IPS-11a (cell line): Measurements from ENCODE around the gene APBB2.

Experiments
- H3K4me3 ChIP-seq: one replicate; pipeline ENCODE4 v1.5.1; 2013; ENCODE audit warnings: low read depth, low read length, control low read depth

The APBB2 gene

DNA sequence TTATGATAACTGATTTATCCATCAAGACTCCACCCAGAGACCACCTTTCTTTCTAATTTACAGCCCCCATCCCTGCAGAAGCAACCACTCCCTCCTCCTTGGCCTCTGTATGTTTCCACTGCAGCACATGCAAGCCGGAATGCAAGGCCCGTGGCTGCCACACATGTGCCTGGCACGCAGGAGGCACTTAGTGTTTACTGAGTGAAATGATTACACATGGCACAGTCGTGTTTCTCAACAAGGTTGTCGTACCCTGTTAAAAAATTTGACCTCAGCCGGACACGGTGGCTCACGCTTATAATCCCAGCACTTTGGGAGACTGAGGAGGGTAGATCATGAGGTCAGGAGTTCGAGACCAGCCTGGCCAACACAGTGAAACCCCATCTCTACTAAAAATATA, 104.3 kb downstream of the APBB2 start:
- H3K4me3 ChIP-seq: no peak overlapping the region

DNA sequence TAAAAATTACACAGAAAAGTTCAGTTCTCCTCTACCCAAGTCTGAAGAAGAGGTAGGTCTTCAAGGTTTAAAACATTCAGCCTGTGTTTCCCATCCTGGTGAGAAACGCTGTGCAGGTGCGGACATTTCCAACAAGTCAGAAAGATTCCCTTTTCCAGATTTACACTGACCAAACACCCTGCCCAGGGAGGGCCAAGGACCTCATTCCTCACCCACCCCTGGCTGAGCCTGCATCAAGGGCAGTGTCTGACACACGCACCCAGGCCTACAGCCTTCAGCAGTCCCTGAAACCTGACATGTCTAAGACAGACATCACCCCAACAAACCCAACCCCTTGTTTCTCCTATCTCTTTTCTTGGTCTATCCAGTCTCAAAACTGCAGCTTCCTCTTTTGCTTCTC, 105.9 kb downstream of the APBB2 start:
- H3K4me3 ChIP-seq: no peak overlapping the region

DNA sequence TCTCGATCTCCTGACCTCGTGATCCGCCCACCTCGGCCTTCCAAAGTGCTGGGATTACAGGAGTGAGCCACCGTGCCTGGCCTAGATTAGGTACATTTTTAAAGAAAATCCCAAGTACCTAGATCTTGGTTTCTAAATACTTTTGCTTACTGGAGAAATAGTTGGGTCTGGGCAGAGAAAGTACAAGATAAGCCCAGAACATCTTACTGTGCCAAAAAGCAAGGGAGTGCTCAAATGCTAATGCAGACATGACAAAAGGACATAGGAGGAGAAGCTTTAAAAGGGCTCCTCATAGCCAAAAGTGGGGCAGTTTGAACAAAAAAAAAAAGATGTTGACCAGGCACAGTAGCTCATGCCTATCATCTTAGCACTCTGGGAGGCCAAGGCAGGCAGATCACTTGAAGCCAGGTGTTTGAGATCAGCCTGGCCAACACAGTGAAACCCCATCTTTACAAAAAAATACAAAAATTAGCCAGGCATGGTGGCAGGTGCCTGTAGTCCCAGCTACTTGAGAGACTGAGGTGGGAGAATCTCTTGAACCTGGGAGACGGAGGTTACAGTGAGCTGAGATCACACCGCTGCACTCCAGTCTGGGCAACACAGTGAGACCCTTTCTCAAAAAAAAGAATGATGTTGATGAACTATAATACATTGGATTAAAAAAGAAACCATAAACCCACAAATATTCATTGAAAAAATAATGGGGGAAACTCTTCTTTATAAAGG, 107.5 kb downstream of the APBB2 start:
- H3K4me3 ChIP-seq: no peak overlapping the region

DNA sequence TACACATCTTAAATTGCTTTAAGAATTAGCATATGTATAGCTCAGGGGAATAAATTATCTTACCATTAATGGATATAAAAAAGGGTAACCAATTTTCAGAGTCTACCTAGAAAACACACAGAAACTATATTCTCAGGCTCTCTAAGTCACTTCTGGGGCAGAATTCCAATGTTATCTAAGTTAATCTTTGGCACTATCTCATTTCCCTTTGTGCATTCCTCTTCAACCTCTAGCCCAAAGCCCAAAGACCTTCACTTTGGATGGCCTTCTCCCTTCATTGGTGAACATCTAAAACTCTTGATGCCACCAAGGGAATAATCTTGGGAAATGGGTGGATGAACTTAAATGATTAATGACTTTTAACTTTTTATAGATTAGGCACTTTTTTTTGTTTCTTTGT, 108.3 kb downstream of the APBB2 start:
- no peak overlapping the region for H3K4me3 ChIP-seq

DNA sequence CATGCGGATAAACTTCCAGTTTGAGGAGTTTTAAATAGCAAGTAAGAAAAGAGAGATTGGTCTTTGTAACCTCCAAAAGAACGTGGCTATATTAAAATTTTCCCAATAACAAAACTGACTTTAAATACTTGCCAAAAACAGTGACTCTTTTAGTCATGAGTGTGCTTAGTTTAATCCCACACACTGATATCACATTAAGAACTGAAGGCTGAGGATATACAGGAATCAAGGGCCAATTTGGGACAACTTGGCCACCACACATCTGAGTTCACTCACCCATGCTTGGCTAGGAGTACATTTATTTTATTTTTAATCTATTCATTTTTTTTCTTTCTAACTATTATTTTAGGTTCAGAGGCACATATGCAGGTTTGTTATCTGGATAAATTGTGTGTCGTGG, 110.2 kb downstream of the APBB2 start:
- no peak overlapping the region for H3K4me3 ChIP-seq

DNA sequence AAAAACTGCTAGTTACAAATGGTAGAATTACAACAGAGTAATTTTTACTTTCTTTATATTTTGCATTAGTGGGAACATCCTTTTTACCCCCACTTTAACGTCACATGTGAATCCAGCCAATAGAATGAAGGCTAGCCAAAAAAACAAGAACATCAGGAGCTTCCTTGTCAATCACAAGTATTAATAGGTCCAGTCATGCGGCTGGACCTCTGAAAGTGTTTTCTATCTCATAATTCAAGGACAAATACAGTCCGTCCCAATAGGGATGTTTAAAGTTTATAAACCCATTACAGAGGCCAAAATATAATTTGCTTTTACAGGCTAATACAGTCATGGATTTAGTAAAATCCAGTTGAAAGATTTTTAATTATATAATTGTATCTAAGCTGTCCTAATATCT, 110.7 kb downstream of the APBB2 start:
- H3K4me3 ChIP-seq: no peak overlapping the region

DNA sequence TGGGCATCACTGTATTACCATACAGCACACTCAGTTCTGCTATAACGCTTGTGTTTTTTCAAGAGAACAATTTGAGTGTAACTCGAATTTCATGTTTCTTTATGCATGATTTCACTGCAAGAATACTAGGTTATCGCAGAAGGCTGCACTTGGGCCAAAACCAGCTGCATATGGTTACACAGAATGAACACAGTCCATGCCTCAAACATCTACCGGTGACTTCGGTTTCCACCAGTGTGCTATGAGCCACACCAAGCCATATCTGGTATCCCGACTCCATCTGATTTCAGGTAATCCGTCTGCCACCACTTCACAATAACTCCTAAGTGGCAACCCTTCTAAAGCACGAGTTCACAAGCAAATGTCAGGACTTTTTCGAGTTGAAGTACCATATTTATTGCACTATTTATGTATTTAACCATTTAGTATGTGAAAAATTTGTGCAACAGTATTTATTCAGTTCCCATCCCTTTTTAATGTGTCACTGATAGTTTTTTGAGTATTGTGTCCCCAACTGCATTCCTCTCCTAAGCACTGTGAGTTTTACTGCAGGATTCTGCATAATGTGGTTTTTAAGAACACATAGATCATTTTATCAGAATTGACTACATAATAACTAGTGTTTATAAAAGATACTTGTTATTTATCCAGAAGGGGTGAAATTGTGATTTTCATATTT, 111.8 kb downstream of the APBB2 start:
- no peak overlapping the region for H3K4me3 ChIP-seq

DNA sequence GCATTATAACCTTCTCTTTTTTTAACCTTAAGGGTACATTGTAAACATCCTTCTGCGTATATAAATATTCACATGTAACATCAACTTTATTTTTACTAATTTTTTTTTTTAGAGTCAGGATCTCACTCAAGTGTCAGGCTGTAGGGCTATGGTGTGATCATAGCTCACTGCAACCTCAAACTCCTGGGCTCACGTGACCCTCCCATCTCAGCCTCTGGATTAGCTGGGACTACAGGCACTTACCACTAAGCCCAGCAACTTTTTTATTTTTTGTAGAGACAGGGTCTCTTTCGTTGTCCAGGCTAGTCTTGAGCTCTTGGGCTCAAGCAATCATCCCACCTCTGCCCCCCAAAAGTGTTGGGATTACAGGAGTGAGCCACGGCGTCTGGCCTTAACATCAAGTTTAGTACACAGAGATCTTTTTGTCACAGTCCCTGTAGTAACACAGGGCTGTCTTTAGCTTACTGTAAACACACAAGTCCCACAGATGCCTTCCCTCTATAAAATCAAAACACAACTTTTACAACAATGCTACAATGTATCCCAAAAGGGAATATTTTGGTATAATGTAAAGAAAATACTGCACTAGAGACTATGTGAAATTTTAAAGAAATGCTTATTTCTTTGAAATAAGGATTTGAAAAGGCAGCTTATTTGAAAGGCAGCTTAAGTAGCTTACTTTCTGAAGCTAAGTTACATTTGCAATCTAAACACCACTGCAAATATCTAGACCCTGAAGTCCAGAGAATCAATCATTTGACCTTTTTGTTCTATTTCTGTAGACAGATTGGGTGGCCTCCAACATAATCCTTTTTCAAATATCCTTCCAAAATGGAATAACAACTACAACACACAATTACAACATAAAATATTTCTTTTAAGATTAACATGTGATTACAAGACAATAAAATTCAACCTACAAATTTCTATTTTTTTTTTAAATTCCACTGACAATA, 116.0 kb downstream of the APBB2 start:
- H3K4me3 ChIP-seq: no peak overlapping the region

DNA sequence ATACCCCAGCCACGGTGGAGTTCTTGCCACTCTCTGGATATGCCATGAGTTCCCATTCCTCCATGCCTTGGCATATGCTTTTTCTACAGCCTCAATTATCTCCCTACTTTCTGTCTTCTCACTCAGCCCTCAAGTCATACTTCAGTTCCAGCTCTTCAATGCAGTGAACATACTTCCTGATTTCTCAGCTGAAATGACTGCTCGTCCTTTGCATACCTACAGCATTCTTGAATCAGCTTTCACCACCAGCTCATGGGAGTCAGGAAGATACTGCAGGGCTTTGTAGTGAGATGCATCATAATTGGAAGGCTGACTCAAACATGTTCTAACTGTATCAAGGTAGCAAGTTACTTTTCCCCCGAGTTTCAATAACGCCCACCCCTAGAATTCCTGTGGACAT, 118.4 kb downstream of the APBB2 start:
- no peak overlapping the region for H3K4me3 ChIP-seq

DNA sequence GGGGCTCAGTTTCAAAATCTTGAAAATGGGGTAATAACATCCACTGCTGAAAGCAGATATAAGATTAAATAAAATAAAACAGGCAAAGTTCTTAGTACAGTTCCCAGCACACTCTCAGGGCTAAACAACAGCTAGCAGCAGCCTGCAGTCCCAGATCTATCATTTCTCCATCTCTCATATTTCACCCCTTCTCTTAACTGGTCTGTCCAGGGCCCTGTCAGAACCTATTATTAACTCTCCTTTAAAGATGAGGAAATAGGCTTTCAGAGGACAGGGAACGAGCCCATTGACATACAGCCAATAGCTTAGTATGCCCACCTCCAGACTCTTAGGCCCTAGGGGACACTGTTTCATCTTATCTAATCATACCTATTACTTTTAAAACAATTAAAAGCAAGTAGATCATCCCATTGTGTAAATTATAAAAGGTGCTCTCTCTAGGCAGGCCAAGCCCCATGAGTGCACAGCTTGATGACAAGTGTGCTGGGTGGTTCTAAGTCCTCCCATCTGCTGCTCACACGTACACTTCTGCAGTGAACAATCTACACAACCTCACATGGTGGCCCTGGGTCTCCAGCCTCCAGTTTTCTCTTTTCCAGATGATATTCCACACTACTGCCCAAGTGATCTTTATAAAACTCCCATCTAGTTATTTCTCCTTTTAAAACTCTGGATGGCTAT, 119.0 kb downstream of the APBB2 start:
- no peak overlapping the region for H3K4me3 ChIP-seq

DNA sequence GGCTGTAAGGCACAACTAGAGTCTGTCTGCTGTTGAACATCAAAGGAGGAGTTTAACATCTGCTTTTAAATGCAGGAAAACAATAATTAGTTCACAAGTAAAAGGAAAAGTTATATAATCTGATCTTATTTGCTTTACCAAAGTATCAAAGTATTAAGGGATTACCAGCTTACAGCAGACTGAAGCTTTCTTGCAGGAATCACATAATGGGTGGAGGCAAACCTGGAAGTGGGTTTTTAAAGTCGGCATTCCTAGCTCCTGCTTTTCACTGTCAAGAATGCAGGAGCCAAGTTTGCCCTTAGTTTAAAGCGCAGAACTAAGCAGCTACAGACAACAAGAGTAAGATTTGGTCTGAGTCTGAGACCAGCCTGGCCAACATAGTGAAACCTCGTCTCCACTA, 122.2 kb downstream of the APBB2 start:
- no peak overlapping the region for H3K4me3 ChIP-seq

DNA sequence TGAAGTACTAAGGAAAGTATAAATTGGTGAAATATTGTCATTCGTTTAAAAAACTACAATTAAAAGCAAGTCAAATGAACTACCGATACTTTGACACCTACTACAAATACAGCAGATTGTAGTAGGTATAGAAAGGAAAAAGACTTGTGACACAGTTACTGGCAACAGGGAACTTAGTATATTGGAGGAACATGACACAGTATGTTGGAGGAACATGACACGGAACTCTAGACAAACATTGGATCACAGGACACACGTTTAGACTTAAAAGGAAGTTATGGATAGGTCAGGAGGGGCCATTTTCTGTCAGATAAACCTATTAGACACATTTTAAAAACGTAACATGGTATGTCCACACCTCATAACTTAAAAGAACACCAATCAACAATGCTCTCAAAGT, 132.5 kb downstream of the APBB2 start:
- H3K4me3 ChIP-seq: no peak overlapping the region

DNA sequence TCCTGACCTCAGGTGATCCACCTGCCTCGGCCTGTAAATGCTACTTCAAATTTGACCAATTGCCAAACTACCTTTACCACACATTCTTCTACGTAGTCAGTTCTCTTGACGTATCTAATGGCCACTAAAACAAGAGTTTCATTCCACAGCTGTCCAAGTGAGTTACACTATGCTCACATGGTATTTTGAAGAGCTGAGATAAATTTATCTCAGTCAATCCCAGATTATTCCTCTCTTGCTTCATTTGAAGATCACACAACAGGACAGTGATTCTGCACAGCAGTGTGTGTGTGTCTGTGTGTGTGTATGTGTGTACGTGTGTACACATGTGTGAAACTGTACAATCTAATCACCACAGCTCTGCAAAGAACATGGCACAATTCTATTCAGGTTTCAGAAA, 133.4 kb downstream of the APBB2 start:
- no peak overlapping the region for H3K4me3 ChIP-seq

DNA sequence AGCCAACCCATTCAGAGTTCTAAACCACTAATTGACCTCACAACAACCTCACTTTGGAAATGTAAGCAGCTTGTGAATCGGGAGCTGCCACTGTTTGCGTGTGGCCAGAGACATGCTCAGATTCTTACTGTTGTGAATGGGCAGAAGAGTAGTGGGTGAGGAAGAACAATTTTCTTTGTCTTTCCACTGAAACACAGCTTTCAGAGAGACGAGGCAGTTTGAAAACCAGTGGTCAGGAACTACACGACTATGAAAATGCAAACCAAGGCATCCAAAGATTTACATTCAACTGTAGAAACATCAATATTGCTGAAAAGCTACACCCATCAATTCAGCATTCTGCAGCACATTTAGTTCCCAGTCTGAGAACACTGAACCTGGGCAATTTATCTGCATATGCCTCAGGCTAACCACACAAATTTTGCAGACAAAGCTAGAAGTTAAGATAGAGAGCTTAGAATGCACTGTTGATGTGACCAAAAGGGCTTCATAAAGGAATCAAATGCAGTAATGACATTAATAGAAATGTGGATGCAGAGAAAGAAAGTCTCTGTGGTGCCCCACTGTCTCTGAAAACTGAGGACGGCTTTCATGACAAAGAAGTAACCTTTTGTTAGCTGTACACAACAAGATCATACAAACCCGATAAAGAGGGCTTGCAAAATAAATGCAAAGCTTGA, 134.3 kb downstream of the APBB2 start:
- no peak overlapping the region for H3K4me3 ChIP-seq

DNA sequence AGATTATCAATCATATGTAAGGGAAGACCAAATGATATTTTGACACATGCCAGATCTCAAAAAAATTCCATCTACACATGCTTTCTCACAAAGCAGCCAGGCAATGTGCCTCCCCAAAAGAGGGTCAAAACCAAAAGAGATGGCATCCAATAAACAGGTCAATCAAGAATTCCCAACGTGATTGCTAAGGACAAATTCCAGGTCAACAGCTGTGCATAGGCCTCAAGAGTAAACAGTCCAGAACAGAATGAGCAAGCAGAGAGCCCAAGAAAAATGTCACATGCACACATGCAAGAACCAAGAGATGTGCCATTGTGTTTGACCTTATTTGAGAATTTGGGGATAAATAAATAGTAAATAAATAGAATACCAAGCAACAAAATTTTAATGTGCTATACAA, 136.7 kb downstream of the APBB2 start:
- H3K4me3 ChIP-seq: no peak overlapping the region

DNA sequence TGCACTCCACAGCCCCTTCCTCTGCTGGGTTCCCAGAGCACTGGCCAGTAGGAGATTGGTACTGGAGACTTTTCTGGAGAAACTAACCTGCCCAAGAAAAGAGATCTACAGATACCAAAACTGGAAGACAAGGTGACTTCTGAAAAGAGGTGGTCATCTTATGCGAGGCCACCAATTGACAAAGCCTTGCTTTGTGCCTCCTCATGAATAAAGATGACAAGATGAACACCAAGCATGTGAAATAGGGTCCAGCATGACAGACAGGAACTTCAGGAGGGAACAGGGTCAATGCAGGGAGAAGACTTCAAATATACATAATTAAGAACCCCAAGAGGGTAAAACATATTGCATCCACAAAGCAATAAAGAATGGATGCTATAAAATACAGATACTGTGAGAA, 137.9 kb downstream of the APBB2 start:
- H3K4me3 ChIP-seq: no peak overlapping the region

DNA sequence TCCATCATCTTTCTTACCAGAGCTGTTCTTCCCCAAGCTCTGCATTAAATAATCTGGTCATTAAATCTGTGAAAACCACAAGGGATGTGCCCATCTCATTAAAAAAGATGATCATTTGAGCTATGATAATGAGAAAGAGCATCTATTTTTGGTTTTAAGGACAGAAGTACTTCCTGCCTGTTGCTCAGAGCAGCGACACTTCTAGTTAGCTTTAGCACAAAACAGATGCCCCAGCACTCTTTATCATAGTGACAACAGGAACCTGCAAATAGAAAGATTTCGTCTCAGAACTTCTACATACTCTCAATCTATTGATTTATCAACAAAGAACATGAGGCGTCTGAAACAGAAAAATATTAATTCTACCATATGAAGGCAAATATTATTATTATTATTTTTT, 140.1 kb downstream of the APBB2 start:
- no peak overlapping the region for H3K4me3 ChIP-seq

DNA sequence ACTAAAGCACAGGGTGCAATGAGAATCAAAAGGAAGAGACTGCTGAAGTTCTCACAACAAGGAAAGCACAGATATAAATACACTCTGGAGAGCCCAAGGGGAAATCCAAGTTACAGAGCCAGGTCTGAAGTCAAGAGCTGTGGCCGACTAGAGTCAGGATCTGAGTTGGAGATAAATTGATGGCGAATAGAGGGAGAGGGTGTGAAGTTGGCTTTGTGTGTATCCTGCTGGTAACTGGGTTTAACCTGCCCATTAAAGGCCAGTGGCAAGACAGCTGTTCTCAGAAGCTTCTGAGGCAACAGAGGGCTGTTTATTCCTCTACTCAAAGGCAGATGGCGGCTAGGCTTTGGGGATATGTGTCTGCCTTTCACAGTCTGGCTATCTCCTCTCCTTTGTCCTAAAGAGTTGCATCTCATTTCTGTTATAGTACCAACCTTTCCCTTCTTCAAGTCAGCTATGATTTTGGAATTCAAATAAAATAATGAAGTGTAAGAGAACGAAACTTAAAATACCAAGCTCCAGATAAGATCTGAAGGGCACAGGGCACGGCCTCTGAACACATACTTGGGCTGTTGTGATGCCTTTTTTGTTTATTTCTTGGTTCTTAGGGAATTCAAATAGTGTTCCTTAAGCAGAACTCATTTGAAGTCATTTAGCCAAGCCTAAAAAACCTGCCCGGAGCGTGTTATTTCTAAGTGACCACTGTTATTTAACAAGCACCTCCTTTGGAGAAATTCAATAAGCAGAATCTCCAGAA, 142.1 kb downstream of the APBB2 start:
- no peak overlapping the region for H3K4me3 ChIP-seq

DNA sequence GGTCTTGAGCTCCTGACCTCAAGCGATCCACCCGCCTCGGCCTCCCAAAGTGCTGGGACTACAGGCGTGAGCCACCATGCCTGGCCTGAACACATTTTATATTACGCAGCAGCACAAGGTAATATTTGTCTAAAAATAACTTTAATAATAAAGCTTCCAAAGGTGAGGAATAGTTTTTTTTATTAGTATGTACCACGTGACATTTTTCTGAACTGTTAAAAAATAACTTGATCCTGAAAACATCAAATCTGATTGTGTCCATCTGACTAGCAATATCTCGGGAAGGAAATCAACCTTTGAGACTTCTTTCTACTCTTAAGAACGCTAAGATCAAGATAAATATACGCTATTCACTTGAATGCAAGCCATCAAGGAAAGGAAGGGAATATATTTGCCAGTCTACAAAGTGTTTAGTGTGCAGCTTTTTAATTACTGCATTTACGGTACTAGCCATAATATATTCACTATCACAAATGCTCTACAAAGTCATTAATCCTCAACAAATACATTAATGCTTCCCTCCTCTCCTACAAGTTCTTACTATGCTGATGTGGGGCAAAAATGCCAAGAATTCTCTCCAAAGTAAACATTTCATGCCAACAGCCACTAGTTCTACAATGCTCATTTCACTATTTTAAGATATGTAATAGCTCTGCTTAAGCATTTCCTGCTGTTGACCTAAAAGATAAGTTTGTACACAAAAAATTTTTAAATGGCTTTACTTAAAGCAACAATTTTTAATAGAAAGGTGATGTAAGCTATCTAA, 143.6 kb downstream of the APBB2 start:
- H3K4me3 ChIP-seq: no peak overlapping the region
